Measurements from ENCODE around the gene GAS2.

The GAS2 gene

DNA sequence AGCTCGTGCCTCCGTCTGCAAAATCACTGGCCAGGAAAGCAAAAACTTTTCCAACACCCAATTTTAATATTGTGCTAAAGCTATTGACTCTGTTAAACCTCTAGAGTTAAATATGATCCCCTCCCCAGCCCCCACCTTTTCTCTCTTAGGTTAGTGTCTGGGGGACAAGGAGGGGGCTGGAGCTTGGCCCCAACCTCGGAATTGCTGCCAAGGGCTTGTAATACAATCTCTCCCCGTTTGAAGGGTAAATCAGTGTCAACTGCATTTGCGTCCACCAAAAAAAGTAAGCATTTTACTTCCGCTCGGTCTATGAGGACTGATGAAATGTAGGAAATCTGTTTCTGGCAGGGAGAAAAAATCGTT lies at the start of gene GAS2:
GAS2 (plus strand) TSS at position 287 of the 363 bp plus-strand sequence. CDS start 8,259 bp downstream, outside the sequence.
- Histone ChIP-seq H3K4me1 (ENCODE audit: control insufficient read depth in 5 of 5, insufficient read depth in 5 of 5, low read length in 5 of 5) (peaks cover 0 to 17% (median 13%) of the 10 kb centered on the region in 5 donors), H3K27me3 (ENCODE audit: control insufficient read depth in 5 of 5, insufficient read depth in 4 of 5, low read length in 5 of 5) (peaks cover 6 to 25% (median 12%) of the 10 kb centered on the region in 5 donors), H3K27ac (ENCODE audit: low read depth, low read length) (no peak within 1 kb of the TSS), H3K4me3 (ENCODE audit: low read depth in 1 of 5, low read length in 5 of 5) (peak within 1 kb of the TSS; percentile 48 to 62 (median 56)), H3K9ac (ENCODE audit: low read length in 5 of 5) (peak within 1 kb of the TSS in 2 of 5 donors; percentile 2 to 31), H3K9me3 (ENCODE audit: control insufficient read depth in 5 of 5, low read length in 5 of 5) (no peaks in the 10 kb centered on the region), H3K36me3 (ENCODE audit: control insufficient read depth in 5 of 5, insufficient read depth in 5 of 5, low read length in 5 of 5) (no peaks in the 10 kb centered on the region)

DNA sequence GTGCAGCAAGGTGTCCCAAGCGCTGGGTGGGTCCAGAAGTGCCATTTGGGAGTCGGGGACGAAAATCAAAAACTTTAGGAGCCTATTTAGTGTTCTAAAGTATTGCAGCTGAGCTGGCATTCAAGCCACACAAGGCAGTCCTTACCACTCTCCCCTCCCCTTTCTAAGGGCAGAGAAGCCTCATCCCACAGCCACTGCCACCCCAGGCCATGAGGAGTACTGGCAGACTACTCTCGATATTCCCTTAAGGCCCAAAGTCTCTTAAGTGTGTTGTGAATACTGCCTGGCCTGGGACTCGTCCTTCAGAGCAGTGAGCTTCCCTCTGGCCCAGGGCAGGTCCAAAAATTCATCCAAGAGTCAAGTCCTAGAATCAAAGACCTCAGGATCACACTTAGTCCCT lies 48.5 kb upstream of the GAS2 start:
- Histone ChIP-seq H3K36me3 (ENCODE audit: control insufficient read depth in 5 of 5, insufficient read depth in 5 of 5, low read length in 5 of 5) (no peaks in the 10 kb centered on the region), H3K9ac (ENCODE audit: low read length in 5 of 5) (no peak overlapping the region), H3K4me1 (ENCODE audit: control insufficient read depth in 5 of 5, insufficient read depth in 5 of 5, low read length in 5 of 5) (no peaks in the 10 kb centered on the region), H3K27ac (ENCODE audit: low read depth, low read length) (no peak overlapping the region), H3K27me3 (ENCODE audit: control insufficient read depth in 5 of 5, insufficient read depth in 4 of 5, low read length in 5 of 5) (no peaks in the 10 kb centered on the region), H3K9me3 (ENCODE audit: control insufficient read depth in 5 of 5, low read length in 5 of 5) (no peaks in the 10 kb centered on the region), H3K4me3 (ENCODE audit: low read depth in 1 of 5, low read length in 5 of 5) (no peak overlapping the region)

DNA sequence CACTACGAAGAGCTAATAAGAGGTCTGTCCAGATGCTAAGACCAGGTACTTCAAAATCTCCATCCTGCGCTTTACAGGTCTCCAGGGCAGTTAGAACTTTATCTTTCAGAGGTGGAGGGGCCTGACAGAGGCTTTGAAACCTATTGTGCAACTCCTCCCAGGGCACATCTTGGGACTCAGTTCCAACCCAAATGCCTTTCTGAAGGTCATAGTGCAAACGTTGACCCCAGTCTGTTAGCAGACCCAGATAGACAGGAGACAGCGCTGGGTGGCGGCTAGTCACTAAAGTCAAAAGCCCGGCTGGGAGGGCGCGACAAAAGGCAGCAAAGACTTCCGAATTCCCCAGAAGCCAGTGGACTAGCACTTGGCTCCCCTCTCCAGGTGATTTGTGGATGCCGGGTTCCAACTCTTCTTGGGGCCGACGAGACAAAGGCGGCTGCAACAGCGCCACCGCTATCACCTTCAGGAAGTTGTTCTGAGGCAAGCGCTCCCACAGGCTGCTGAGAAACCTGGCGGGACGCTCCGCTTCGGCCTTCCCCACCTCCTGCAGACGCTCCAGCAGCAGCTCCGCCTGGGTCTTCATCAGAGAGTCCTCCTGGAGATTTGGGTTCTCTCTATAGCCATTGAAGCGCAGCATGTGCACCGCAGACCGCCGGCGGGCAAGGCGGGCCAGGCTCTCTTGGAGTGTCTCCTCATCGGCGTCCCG lies 41.5 kb upstream of the GAS2 start:
- no peaks in the 10 kb centered on the region for H3K36me3 ChIP-seq (ENCODE audit: control insufficient read depth in 5 of 5, insufficient read depth in 5 of 5, low read length in 5 of 5)
- peak overlapping the region; percentile 90 for H3K27ac ChIP-seq (ENCODE audit: low read depth, low read length)
- H3K27me3 ChIP-seq (ENCODE audit: control insufficient read depth in 5 of 5, insufficient read depth in 4 of 5, low read length in 5 of 5): no peaks in the 10 kb centered on the region
- peak overlapping the region; percentile 90 to 100 (median 95) for H3K4me3 ChIP-seq (ENCODE audit: low read depth in 1 of 5, low read length in 5 of 5)
- H3K9ac ChIP-seq (ENCODE audit: low read length in 5 of 5): peak overlapping the region in 4 of 5 donors; percentile 70 to 88 (median 85)
- H3K9me3 ChIP-seq (ENCODE audit: control insufficient read depth in 5 of 5, low read length in 5 of 5): no peaks in the 10 kb centered on the region
- peaks cover 0 to 16% (median 9%) of the 10 kb centered on the region in 5 donors for H3K4me1 ChIP-seq (ENCODE audit: control insufficient read depth in 5 of 5, insufficient read depth in 5 of 5, low read length in 5 of 5)

DNA sequence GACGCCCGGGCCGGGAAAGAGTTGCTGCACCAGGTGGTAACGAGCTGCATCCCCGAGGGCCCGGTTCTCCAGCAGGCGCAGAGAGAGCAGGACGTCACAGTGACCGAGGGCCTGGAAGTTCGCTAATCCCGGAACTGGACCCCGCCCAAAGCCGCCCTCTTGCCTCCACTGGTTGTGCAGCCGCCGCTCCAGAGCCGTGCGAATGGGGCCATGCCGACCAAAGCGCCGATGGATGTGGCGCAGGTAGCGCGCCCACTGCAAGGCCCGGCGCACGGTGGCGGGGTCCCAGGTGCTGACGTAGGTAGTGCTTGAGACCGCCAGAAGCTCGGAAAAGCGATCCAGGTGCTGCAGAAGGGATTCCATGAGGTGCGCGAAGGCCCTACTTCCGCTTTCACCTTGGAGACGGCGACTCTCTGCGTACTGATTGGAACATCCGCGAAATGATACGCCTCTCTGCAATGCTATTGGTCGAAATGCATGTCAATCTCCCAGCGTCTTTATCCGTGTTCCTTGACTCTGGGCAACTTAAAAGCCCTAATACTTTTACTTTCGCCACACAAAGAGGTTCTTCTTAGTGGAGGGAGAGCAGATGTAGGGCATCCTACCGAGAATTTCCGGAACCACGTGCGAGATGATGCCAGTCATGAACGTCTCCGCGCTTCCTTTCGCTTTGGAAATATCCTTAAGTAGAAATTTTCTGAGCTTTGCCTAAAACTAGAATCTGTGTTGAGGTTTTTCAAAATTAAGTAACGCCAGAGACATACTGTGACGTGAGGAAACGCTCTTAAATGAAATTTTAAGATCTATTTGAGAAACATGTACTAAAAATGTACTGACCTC lies 40.7 kb upstream of the GAS2 start, which contains the start of gene FANCF:
FANCF (minus strand) TSS at position 376 of the 840 bp plus-strand sequence; CDS start at position 363, 13 bp downstream.
- Histone ChIP-seq H3K9me3 (ENCODE audit: control insufficient read depth in 5 of 5, low read length in 5 of 5) (no peaks in the 10 kb centered on the region), H3K27me3 (ENCODE audit: control insufficient read depth in 5 of 5, insufficient read depth in 4 of 5, low read length in 5 of 5) (no peaks in the 10 kb centered on the region), H3K27ac (ENCODE audit: low read depth, low read length) (peak within 1 kb of the TSS; percentile 90), H3K4me3 (ENCODE audit: low read depth in 1 of 5, low read length in 5 of 5) (peak within 1 kb of the TSS; percentile 90 to 100 (median 95)), H3K9ac (ENCODE audit: low read length in 5 of 5) (peak within 1 kb of the TSS; percentile 70 to 88 (median 84)), H3K4me1 (ENCODE audit: control insufficient read depth in 5 of 5, insufficient read depth in 5 of 5, low read length in 5 of 5) (peaks cover 0 to 16% (median 9%) of the 10 kb centered on the region in 5 donors), H3K36me3 (ENCODE audit: control insufficient read depth in 5 of 5, insufficient read depth in 5 of 5, low read length in 5 of 5) (no peaks in the 10 kb centered on the region)

DNA sequence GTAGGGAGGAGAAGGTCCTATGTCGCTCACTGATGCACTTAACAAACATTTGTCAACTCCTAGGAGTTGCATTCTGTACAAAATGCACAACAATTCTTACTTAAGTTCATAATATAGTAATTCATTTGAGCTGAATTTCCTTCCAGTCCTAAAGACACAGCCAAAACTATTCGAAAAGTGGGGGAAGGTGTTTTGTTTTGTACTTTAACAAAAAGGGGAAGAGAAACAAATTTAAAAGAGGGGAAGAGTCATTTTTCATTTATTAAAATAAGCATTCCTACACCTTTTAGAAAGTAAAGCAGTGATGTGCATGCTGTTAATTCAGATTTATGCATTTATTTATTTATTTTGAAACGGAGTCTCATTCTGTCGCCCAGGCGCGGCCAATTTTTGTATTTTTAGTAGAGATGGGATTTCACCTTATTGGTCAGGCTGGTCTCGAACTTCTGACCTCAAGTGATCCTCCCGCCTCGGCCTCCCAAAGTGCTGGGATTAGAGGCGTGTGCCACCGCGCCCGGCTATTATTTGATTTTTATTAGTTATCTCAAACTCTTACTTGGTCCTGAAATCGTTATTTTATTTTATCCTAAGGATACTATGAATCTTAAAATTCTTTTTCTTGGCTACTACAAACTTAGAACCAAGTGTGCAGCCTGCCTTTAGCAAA lies 39.7 kb upstream of the GAS2 start:
- H3K27me3 ChIP-seq (ENCODE audit: control insufficient read depth in 5 of 5, insufficient read depth in 4 of 5, low read length in 5 of 5): no peaks in the 10 kb centered on the region
- H3K9me3 ChIP-seq (ENCODE audit: control insufficient read depth in 5 of 5, low read length in 5 of 5): no peaks in the 10 kb centered on the region
- H3K9ac ChIP-seq (ENCODE audit: low read length in 5 of 5): peak overlapping the region in 1 of 5 donors; percentile 84
- peaks cover 0 to 16% (median 9%) of the 10 kb centered on the region in 5 donors for H3K4me1 ChIP-seq (ENCODE audit: control insufficient read depth in 5 of 5, insufficient read depth in 5 of 5, low read length in 5 of 5)
- no peak overlapping the region for H3K27ac ChIP-seq (ENCODE audit: low read depth, low read length)
- H3K4me3 ChIP-seq (ENCODE audit: low read depth in 1 of 5, low read length in 5 of 5): peak overlapping the region in 2 of 5 donors; percentile 94 to 95
- H3K36me3 ChIP-seq (ENCODE audit: control insufficient read depth in 5 of 5, insufficient read depth in 5 of 5, low read length in 5 of 5): no peaks in the 10 kb centered on the region

DNA sequence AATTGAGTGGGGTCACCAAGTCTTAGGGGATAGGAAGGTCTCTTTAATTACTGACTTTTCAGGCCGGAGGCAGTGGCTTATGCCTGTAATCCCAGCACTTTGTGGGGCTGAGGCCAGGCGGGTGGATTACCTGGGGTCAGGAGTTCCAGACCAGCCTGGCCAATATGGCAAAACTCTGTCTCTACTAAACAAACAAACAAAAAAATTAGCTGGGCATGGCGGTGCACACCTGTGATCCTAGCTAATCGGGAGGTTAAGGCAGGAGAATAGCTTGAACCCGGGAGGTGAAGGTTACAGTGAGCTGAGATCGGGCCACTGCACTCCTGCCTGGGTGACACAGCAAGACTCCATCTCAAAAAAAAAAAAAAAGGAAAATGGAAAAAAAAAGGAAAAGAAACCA lies 39.0 kb upstream of the GAS2 start:
- H3K4me1 ChIP-seq (ENCODE audit: control insufficient read depth in 5 of 5, insufficient read depth in 5 of 5, low read length in 5 of 5): peaks cover 0 to 16% (median 9%) of the 10 kb centered on the region in 5 donors
- H3K27ac ChIP-seq (ENCODE audit: low read depth, low read length): no peak overlapping the region
- H3K27me3 ChIP-seq (ENCODE audit: control insufficient read depth in 5 of 5, insufficient read depth in 4 of 5, low read length in 5 of 5): no peaks in the 10 kb centered on the region
- no peaks in the 10 kb centered on the region for H3K9me3 ChIP-seq (ENCODE audit: control insufficient read depth in 5 of 5, low read length in 5 of 5)
- no peak overlapping the region for H3K4me3 ChIP-seq (ENCODE audit: low read depth in 1 of 5, low read length in 5 of 5)
- no peaks in the 10 kb centered on the region for H3K36me3 ChIP-seq (ENCODE audit: control insufficient read depth in 5 of 5, insufficient read depth in 5 of 5, low read length in 5 of 5)
- no peak overlapping the region for H3K9ac ChIP-seq (ENCODE audit: low read length in 5 of 5)

DNA sequence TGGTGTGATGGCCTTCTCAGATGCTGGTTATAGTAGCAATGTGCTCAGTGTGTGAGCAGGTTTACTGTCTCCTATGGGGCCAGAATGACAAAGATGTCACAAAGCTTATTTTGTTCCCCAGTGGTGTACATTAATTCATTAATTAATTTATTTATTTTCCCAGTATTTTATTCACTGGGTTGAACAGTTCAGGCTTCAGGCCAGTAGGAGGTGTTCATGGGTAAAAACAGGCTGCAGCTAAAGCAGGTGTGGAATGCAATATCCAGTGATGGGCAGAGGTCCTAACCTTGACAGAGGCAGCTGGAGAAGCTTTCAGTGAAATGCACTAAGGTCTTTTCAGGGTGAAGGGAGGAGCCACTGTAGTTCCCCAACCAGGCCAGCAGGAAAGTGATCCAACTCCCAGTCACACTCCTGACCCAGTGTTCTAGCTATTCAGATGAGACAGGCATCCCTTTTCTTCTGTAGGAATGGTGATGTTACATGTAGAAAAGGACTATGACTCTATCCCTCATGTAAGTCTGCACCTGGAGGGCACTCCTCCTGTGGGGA lies 33.0 kb upstream of the GAS2 start:
- Histone ChIP-seq H3K27me3 (ENCODE audit: control insufficient read depth in 5 of 5, insufficient read depth in 4 of 5, low read length in 5 of 5) (no peaks in the 10 kb centered on the region), H3K9me3 (ENCODE audit: control insufficient read depth in 5 of 5, low read length in 5 of 5) (no peaks in the 10 kb centered on the region), H3K4me1 (ENCODE audit: control insufficient read depth in 5 of 5, insufficient read depth in 5 of 5, low read length in 5 of 5) (no peaks in the 10 kb centered on the region), H3K27ac (ENCODE audit: low read depth, low read length) (no peak overlapping the region), H3K36me3 (ENCODE audit: control insufficient read depth in 5 of 5, insufficient read depth in 5 of 5, low read length in 5 of 5) (no peaks in the 10 kb centered on the region), H3K9ac (ENCODE audit: low read length in 5 of 5) (no peak overlapping the region), H3K4me3 (ENCODE audit: low read depth in 1 of 5, low read length in 5 of 5) (no peak overlapping the region)

DNA sequence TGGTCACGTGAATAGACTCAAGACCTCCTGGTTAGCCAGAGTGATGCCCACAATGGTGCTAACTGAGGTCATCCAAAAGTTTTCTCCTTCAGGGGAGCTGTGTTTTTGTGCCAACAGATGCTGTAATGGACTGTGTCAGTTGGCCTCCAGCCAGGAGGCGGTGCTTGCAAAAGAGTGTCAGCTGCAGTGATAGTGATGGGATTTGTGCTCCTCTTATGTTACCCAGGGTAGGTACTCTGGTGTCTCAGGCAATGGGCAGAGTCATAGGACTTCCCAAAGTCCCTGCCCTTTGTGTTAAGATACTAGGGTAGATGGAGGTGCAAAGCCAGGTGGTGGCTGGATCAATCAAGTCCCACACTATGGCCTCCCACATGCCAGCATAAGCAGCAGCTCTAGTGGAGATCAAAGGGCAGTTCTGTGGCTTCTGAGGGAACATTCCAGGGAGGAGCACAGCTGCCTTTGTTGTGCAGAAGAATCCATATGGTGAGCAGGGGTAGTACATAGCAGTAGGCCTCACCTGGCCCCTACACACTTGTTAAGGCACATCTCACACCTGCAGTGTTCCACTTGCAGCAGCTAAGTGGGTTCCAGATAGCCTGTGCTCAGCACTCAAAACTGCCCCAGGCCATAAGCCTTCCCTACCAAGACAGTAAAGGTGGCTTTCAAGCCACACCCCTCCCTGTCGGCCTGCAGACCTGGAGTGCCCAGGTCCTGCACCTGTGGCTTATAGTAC lies 31.3 kb upstream of the GAS2 start:
- Histone ChIP-seq H3K27me3 (ENCODE audit: control insufficient read depth in 5 of 5, insufficient read depth in 4 of 5, low read length in 5 of 5) (no peaks in the 10 kb centered on the region), H3K9me3 (ENCODE audit: control insufficient read depth in 5 of 5, low read length in 5 of 5) (no peaks in the 10 kb centered on the region), H3K9ac (ENCODE audit: low read length in 5 of 5) (no peak overlapping the region), H3K4me1 (ENCODE audit: control insufficient read depth in 5 of 5, insufficient read depth in 5 of 5, low read length in 5 of 5) (no peaks in the 10 kb centered on the region), H3K27ac (ENCODE audit: low read depth, low read length) (no peak overlapping the region), H3K36me3 (ENCODE audit: control insufficient read depth in 5 of 5, insufficient read depth in 5 of 5, low read length in 5 of 5) (no peaks in the 10 kb centered on the region), H3K4me3 (ENCODE audit: low read depth in 1 of 5, low read length in 5 of 5) (no peak overlapping the region)

DNA sequence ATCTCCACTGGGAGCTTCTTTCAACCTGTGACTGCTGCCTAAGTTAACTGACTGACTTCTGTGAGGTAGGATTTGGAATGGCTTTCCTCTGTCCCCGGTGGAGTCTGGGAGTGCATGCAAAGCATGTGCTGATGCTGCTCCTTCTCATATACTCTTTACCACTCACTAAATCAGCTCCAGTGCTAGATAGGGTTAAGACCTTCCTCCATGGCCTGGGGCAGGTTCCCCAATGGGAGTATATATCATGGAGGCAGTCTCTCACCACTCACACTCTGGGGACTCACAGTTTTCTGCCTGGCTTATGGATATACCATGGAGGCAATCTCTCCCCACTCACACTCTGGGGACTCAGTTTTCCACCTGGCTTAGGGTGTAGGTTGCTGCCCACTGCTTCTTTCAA lies 30.7 kb upstream of the GAS2 start:
- Histone ChIP-seq H3K4me3 (ENCODE audit: low read depth in 1 of 5, low read length in 5 of 5) (no peak overlapping the region), H3K36me3 (ENCODE audit: control insufficient read depth in 5 of 5, insufficient read depth in 5 of 5, low read length in 5 of 5) (no peaks in the 10 kb centered on the region), H3K9me3 (ENCODE audit: control insufficient read depth in 5 of 5, low read length in 5 of 5) (no peaks in the 10 kb centered on the region), H3K9ac (ENCODE audit: low read length in 5 of 5) (no peak overlapping the region), H3K4me1 (ENCODE audit: control insufficient read depth in 5 of 5, insufficient read depth in 5 of 5, low read length in 5 of 5) (no peaks in the 10 kb centered on the region), H3K27me3 (ENCODE audit: control insufficient read depth in 5 of 5, insufficient read depth in 4 of 5, low read length in 5 of 5) (no peaks in the 10 kb centered on the region), H3K27ac (ENCODE audit: low read depth, low read length) (no peak overlapping the region)
